NCI-H1436 treated with DMSO at 0.1 percent for 48 hours (cell line): ENCODE measurements around the gene MAGEA2B.
"Not testable (repeated sequence)": the region's sequence is repeated elsewhere in the genome, so short reads cannot be mapped to it uniquely, and the experiment has no call there.

Experiments
- DNase-seq: peaks from one replicate; lab custom pipeline; 2025; lab: John Stamatoyannopoulos, UW

MAGEA2B gene

GRCh38 chrX:152758918-152759317 lies 44.5 kb downstream of the MAGEA2B start, which contains the start of gene CSAG3:
CSAG3 (plus strand) TSS chrX:152759218.
- DNase-seq: not testable (repeated sequence)

- DNase-seq: not testable (repeated sequence)
Measured at GRCh38 chrX:152759544-152759943, 45.1 kb downstream of the MAGEA2B start.

- DNase-seq: not testable (repeated sequence)
Measured at GRCh38 chrX:152761582-152761981, 47.2 kb downstream of the MAGEA2B start.

GRCh38 chrX:152766562-152766961 lies 52.1 kb downstream of the MAGEA2B start:
- DNase-seq: not testable (repeated sequence)
